ENCODE data around the gene WDR41.

DNA sequence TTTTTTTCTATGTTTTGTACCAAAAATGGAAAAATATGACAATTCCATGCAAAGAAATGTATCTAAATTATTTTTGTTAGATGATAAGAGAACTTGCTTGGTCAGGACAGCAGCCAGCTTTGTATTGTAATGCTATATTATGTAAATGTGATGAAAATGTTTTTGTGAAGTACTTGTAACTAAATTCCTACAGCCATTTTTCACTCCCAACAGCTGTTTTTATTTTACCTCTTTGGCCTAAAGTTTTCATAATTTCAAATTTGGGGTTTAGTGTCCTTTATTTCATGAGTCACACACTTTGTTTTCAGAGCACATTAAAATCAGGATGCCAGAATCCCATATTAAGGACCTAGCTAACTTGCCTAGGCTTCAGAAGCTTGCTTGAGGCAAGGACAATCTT is 64.1 kb downstream of the WDR41 start:
- TF ChIP-seq POLR2A (IDR thresholded peaks at IDR 0.05), result no peak
- TF ChIP-seq, protein P1, sequence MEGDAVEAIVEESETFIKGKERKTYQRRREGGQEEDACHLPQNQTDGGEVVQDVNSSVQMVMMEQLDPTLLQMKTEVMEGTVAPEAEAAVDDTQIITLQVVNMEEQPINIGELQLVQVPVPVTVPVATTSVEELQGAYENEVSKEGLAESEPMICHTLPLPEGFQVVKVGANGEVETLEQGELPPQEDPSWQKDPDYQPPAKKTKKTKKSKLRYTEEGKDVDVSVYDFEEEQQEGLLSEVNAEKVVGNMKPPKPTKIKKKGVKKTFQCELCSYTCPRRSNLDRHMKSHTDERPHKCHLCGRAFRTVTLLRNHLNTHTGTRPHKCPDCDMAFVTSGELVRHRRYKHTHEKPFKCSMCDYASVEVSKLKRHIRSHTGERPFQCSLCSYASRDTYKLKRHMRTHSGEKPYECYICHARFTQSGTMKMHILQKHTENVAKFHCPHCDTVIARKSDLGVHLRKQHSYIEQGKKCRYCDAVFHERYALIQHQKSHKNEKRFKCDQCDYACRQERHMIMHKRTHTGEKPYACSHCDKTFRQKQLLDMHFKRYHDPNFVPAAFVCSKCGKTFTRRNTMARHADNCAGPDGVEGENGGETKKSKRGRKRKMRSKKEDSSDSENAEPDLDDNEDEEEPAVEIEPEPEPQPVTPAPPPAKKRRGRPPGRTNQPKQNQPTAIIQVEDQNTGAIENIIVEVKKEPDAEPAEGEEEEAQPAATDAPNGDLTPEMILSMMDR (IDR thresholded peaks at IDR 0.05), result no peak

All from esophagus squamous epithelium (tissue), 4 donors.